ENCODE results near the gene MYRFL. TPM values are rescaled to one million over a fixed set of nuclear protein-coding genes. Genes with fewer than 3 reads are reported as not detected.

The MYRFL gene
- total RNA-seq, 3 donors from 2014 or later: 1.3 TPM; not detected in 2

GRCh38 chr12:69966409-69966808 lies 141.4 kb downstream of the MYRFL start:
- intact Hi-C loops (cut with DNase I; ENCODE audit: low total_unique reads): no loop called here
- Histone ChIP-seq H3K4me3 (no peak overlapping the region), H3K9me3 (no peaks in the 10 kb centered on the region), H3K27me3 (no peaks in the 10 kb centered on the region), H3K4me1 (no peaks in the 10 kb centered on the region), H3K27ac (peak overlapping the region; percentile 57 to 71), H3K36me3 (no peaks in the 10 kb centered on the region)
- DNase-seq (ENCODE audit: low spot score in 2 of 2): peak in 1 of 2 donors; percentile 43
- no peak for TF ChIP-seq POLR2A (IDR thresholded peaks at IDR 0.05)

- no peak for DNase-seq (ENCODE audit: low spot score in 2 of 2)
- Histone ChIP-seq H3K27ac (peak overlapping the region; percentile 57 to 71), H3K27me3 (no peaks in the 10 kb centered on the region), H3K4me1 (no peaks in the 10 kb centered on the region), H3K9me3 (no peaks in the 10 kb centered on the region), H3K36me3 (no peaks in the 10 kb centered on the region), H3K4me3 (no peak overlapping the region)
- TF ChIP-seq CTCF (IDR thresholded peaks at IDR 0.05) (no peak), POLR2AphosphoS5 (IDR thresholded peaks at IDR 0.05) (no peak), POLR2A (IDR thresholded peaks at IDR 0.05) (no peak)
- intact Hi-C loops (cut with DNase I; ENCODE audit: low total_unique reads): no loop called here
Measured at GRCh38 chr12:69966839-69967238, 141.8 kb downstream of the MYRFL start.

GRCh38 chr12:69969011-69969410 lies 144.0 kb downstream of the MYRFL start:
- TF ChIP-seq POLR2AphosphoS5 (IDR thresholded peaks at IDR 0.05) (no peak), CTCF (IDR thresholded peaks at IDR 0.05) (no peak), POLR2A (IDR thresholded peaks at IDR 0.05) (no peak)
- H3K27ac ChIP-seq: no peak overlapping the region
- no peaks in the 10 kb centered on the region for H3K27me3 ChIP-seq
- no peaks in the 10 kb centered on the region for H3K4me1 ChIP-seq
- intact Hi-C loops (cut with DNase I; ENCODE audit: low total_unique reads): no loop called here
- no peaks in the 10 kb centered on the region for H3K36me3 ChIP-seq
- DNase-seq (ENCODE audit: low spot score in 2 of 2): no peak
- H3K9me3 ChIP-seq: no peaks in the 10 kb centered on the region
- H3K4me3 ChIP-seq: no peak overlapping the region

- H3K27me3 ChIP-seq: no peaks in the 10 kb centered on the region
- no peaks in the 10 kb centered on the region for H3K4me1 ChIP-seq
- TF ChIP-seq POLR2AphosphoS5 (IDR thresholded peaks at IDR 0.05): no peak
- TF ChIP-seq CTCF (IDR thresholded peaks at IDR 0.05): no peak
- no peak for TF ChIP-seq POLR2A (IDR thresholded peaks at IDR 0.05)
- intact Hi-C loops (cut with DNase I; ENCODE audit: low total_unique reads): no loop called here
- no peaks in the 10 kb centered on the region for H3K36me3 ChIP-seq
- no peak for DNase-seq (ENCODE audit: low spot score in 2 of 2)
- no peak overlapping the region for H3K27ac ChIP-seq
- no peak overlapping the region for H3K4me3 ChIP-seq
- no peaks in the 10 kb centered on the region for H3K9me3 ChIP-seq
Measured at GRCh38 chr12:69972136-69972535, 147.1 kb downstream of the MYRFL start.

GRCh38 chr12:69978020-69978419 lies 153.0 kb downstream of the MYRFL start:
- no peak for TF ChIP-seq POLR2A (IDR thresholded peaks at IDR 0.05)
- TF ChIP-seq POLR2AphosphoS5 (IDR thresholded peaks at IDR 0.05): no peak
- no peak for TF ChIP-seq CTCF (IDR thresholded peaks at IDR 0.05)
- Histone ChIP-seq H3K4me1 (no peaks in the 10 kb centered on the region), H3K27me3 (no peaks in the 10 kb centered on the region), H3K36me3 (no peaks in the 10 kb centered on the region), H3K9me3 (no peaks in the 10 kb centered on the region), H3K4me3 (no peak overlapping the region), H3K27ac (no peak overlapping the region)
- DNase-seq (ENCODE audit: low spot score in 2 of 2): no peak
- intact Hi-C loops (cut with DNase I; ENCODE audit: low total_unique reads): no loop called here

- Histone ChIP-seq H3K27ac (no peak overlapping the region), H3K4me1 (no peaks in the 10 kb centered on the region), H3K4me3 (no peak overlapping the region), H3K9me3 (no peaks in the 10 kb centered on the region), H3K36me3 (no peaks in the 10 kb centered on the region), H3K27me3 (no peaks in the 10 kb centered on the region)
- DNase-seq (ENCODE audit: low spot score in 2 of 2): no peak
- no peak for TF ChIP-seq CTCF (IDR thresholded peaks at IDR 0.05)
- no peak for TF ChIP-seq POLR2AphosphoS5 (IDR thresholded peaks at IDR 0.05)
- no peak for TF ChIP-seq POLR2A (IDR thresholded peaks at IDR 0.05)
- intact Hi-C loops (cut with DNase I; ENCODE audit: low total_unique reads): no loop called here
Measured at GRCh38 chr12:69981881-69982475, 157.0 kb downstream of the MYRFL start.

Measured in breast epithelium (tissue), 4 donors.